ENCODE measurements around the gene GALNT4. TPM values are rescaled to one million over a fixed set of nuclear protein-coding genes. Genes with fewer than 3 reads are reported as not detected.

Gene GALNT4
- total RNA-seq (1 to 10 TPM; 1.9 to 5.4 (median 2.5) TPM), polyA plus RNA-seq (1 to 10 TPM; 1.4 to 1.6 TPM)
- long read RNA-seq, donor 1, full-length matches to known transcripts = 6 of 6 reads
- long read RNA-seq, donor 1, partial matches to known transcripts = 0 of 6 reads
- long read RNA-seq, donor 1, other reads (novel, unspliced or antisense) = 0 of 6 reads
- long read RNA-seq, donor 2, full-length matches to known transcripts = 20 of 20 reads
- long read RNA-seq, donor 2, partial matches to known transcripts = 0 of 20 reads
- long read RNA-seq, donor 2, other reads (novel, unspliced or antisense) = 0 of 20 reads
- long read RNA-seq, donor 3, full-length matches to known transcripts = 6 of 6 reads
- long read RNA-seq, donor 3, partial matches to known transcripts = 0 of 6 reads
- long read RNA-seq, donor 3, other reads (novel, unspliced or antisense) = 0 of 6 reads

- intact Hi-C loops (cut with DNase I) = loop anchor here (1.0 to 10.0 kb wide), 13 partner anchors 37 to 507 kb away; partner anchors contain the start of gene DUSP6 (in 4 of the 10)
- ATAC-seq (peak; percentile 83 to 95 (median 93)), DNase-seq (peak; percentile 88 to 90 (median 89))
- peak in 1 of 2 donors; percentile 62 for TF ChIP-seq POLR2A (IDR thresholded peaks at IDR 0.05)
- peak; percentile 56 to 81 (median 67) for TF ChIP-seq CTCF (IDR thresholded peaks at IDR 0.05)
- Histone ChIP-seq H3K4me1 (peaks cover 6 to 53% (median 35%) of the 10 kb centered on the region in 12 donors), H3K4me3 (peak within 1 kb of the TSS; percentile 68 to 97 (median 92)), H3K27ac (peak within 1 kb of the TSS; percentile 74 to 95 (median 90)), H3K9me3 (no peaks in the 10 kb centered on the region), H3K27me3 (no peaks in the 10 kb centered on the region), H3K36me3 (peaks cover 0 to 3% (median 0%) of the 10 kb centered on the region in 9 donors)
- 0 to 1% (median 1%) methylated on average over 37 to 43 of the region's 43 CpGs for WGBS, 4 donors
Measured at GRCh38 chr12:89524541-89525304, at the start of gene GALNT4. TSS of gene GALNT4 (minus strand) at chr12:89524796. CDS start at chr12:89524549, 247 bp downstream.

GRCh38 chr12:89573051-89573810 lies 48.6 kb upstream of the GALNT4 start:
- TF ChIP-seq CTCF (IDR thresholded peaks at IDR 0.05) (no peak), POLR2A (IDR thresholded peaks at IDR 0.05) (no peak)
- Histone ChIP-seq H3K4me1 (peaks cover 0 to 11% (median 3%) of the 10 kb centered on the region in 12 donors), H3K4me3 (no peak overlapping the region), H3K27ac (no peak overlapping the region), H3K36me3 (no peaks in the 10 kb centered on the region), H3K27me3 (no peaks in the 10 kb centered on the region), H3K9me3 (no peaks in the 10 kb centered on the region)
- 82 to 91% (median 87%) methylated on average over 5 of the region's 5 CpGs for WGBS, 4 donors
- ATAC-seq (no peak), DNase-seq (no peak)
- intact Hi-C loops (cut with DNase I) = no loop called here

- 93 to 95% (median 94%) methylated on average over 3 to 4 of the region's 4 CpGs for WGBS, 4 donors
- Histone ChIP-seq H3K4me3 (no peak overlapping the region), H3K36me3 (no peaks in the 10 kb centered on the region), H3K27ac (no peak overlapping the region), H3K9me3 (no peaks in the 10 kb centered on the region), H3K27me3 (no peaks in the 10 kb centered on the region), H3K4me1 (peaks cover 0 to 11% (median 3%) of the 10 kb centered on the region in 12 donors)
- no peak for TF ChIP-seq CTCF (IDR thresholded peaks at IDR 0.05)
- TF ChIP-seq POLR2A (IDR thresholded peaks at IDR 0.05) = no peak
- no peak for DNase-seq
- ATAC-seq = no peak
- intact Hi-C loops (cut with DNase I) = no loop called here
Measured at GRCh38 chr12:89571491-89572195, 47.0 kb upstream of the GALNT4 start.

Measured in heart left ventricle (tissue), 16 donors.